HCT116 (cell line): ENCODE data around the gene HERPUD1. TPM values are rescaled to one million over a fixed set of nuclear protein-coding genes. Genes with fewer than 3 reads are reported as not detected.
A peak's percentile ranks its signal among the peaks of the same experiment; 100 is the strongest.

ENCODE experiments used
- ATAC-seq: fragments of 200-7000 bp; cut with Tn5 transposase; 2 replicates; pipeline ENCODE4 v1.9.1; 2020; ENCODE audit warnings: mild to moderate bottlenecking, moderate library complexity
- BruUV-seq: library from RNA; stranded (reverse); fragments of 400-500 nt; replicated peaks from 2 replicates; lab custom pipeline; 2021; lab: Mats Ljungman, UMichigan
- CTCF ChIA-PET: fragments of 300-600 bp; sonication (Branson Sonifier 250); formaldehyde crosslinking; loops from one replicate; lab custom pipeline; 2021; ENCODE audit warnings: antibody characterized with exemption; lab: Charles Lee
- POLR2A ChIA-PET: fragments of 300-600, 350-600 bp; sonication (Branson Sonifier 250); formaldehyde crosslinking; loops from one replicate; lab custom pipeline; 2021; ENCODE audit warnings: antibody characterized with exemption; lab: Charles Lee
- RAD21 ChIA-PET, 2 experiments: fragments of 300-600 bp; sonication (Branson Sonifier 250); formaldehyde crosslinking; loops; one replicate each; lab custom pipeline; 2023; ENCODE audit warnings: low total read pairs in 2 of 2; ENCODE audit not compliant: uncharacterized antibody in 2 of 2, unreplicated experiment in 2 of 2, low non-redundant PET in 1 of 2; lab: Charles Lee
- DNase-seq: peaks from one replicate; pipeline ENCODE4 v3.0.0-alpha.2; 2010; ENCODE audit warnings: low read depth, low spot score
- H2AFZ ChIP-seq: fragments of 200-600 bp; shearing (Covaris generic), sonication (generic); 2 replicates; pipeline ENCODE4 v1.6.1; 2017; ENCODE audit warnings: low read depth, mixed run types, mixed read lengths, antibody characterized with exemption, low read length; ENCODE audit not compliant: poor library complexity, severe bottlenecking
- H3K27ac ChIP-seq: 2 replicates; pipeline ENCODE4 v1.5.1; 2012; ENCODE audit warnings: low read depth, low read length
- H3K27me3 ChIP-seq: fragments of 200-600 bp; sonication (generic); 2 replicates; pipeline ENCODE4 v1.6.1; 2016; ENCODE audit warnings: mixed run types, low read length, mixed read lengths; ENCODE audit not compliant: insufficient read depth
- H3K36me3 ChIP-seq, 2 experiments: fragments of 200-500 bp in 1 of 2; fragments of 200-600 bp in 1 of 2; sonication (Bioruptor generic) in 1 of 2; sonication (generic) in 1 of 2; 2 replicates each; pipeline versions ENCODE4 v1.5.1 to v1.6.1; 2014 to 2016; ENCODE audit warnings: low read length in 2 of 2, inconsistent platforms in 1 of 2, mixed read lengths in 1 of 2, mixed run types in 1 of 2; ENCODE audit not compliant: insufficient read depth in 2 of 2, control insufficient read depth in 1 of 2
- H3K4me1 ChIP-seq, 2 experiments: fragments of 200-600 bp in 1 of 2; sonication (generic) in 1 of 2; 2 replicates each; pipeline versions ENCODE4 v1.5.1 to v1.6.1; 2012 to 2017; ENCODE audit warnings: low read length in 2 of 2, inconsistent platforms in 1 of 2, mild to moderate bottlenecking in 1 of 2, mixed read lengths in 1 of 2, mixed run types in 1 of 2, moderate library complexity in 1 of 2; ENCODE audit not compliant: insufficient read depth in 2 of 2, control insufficient read depth in 1 of 2
- H3K4me2 ChIP-seq: fragments of 200-600 bp; sonication (generic); 2 replicates; pipeline ENCODE4 v1.6.1; 2017; ENCODE audit warnings: mixed run types, low read length, mixed read lengths
- H3K4me3 ChIP-seq, 2 experiments: fragments of 200-600 bp in 1 of 2; sonication (generic) in 1 of 2; replicated peaks in 1 of 2; 2 replicates each; pipeline ENCODE4 v1.5.1; 2011 to 2016; ENCODE audit warnings: low read length in 2 of 2, control low read depth in 1 of 2, low read depth in 1 of 2, mild to moderate bottlenecking in 1 of 2, mixed read lengths in 1 of 2, mixed run types in 1 of 2
- H3K79me2 ChIP-seq: fragments of 200-600 bp; sonication (generic); 2 replicates; pipeline ENCODE4 v1.6.1; 2017; ENCODE audit warnings: mild to moderate bottlenecking, mixed run types, low read length, moderate library complexity, mixed read lengths; ENCODE audit not compliant: insufficient read depth
- H3K9ac ChIP-seq: fragments of 200-600 bp; sonication (generic); 2 replicates; pipeline ENCODE4 v1.6.1; 2016; ENCODE audit warnings: low read length, mixed read lengths
- H3K9me2 ChIP-seq: fragments of 200-600 bp; sonication (generic), shearing (Covaris generic); 2 replicates; pipeline ENCODE4 v1.6.1; 2017; ENCODE audit warnings: mixed run types, mild to moderate bottlenecking, moderate library complexity; ENCODE audit not compliant: insufficient read depth
- H3K9me3 ChIP-seq, 2 experiments: fragments of 200-500 bp in 1 of 2; fragments of 200-600 bp in 1 of 2; sonication (Bioruptor generic) in 1 of 2; sonication (generic) in 1 of 2; 2 replicates each; pipeline ENCODE4 v1.6.1; 2014 to 2017; ENCODE audit warnings: low read length in 2 of 2, mixed read lengths in 2 of 2, inconsistent platforms in 1 of 2, low read depth in 1 of 2, mild to moderate bottlenecking in 1 of 2, mixed run types in 1 of 2, moderate library complexity in 1 of 2; ENCODE audit not compliant: control insufficient read depth in 1 of 2, insufficient read depth in 1 of 2
- H4K20me1 ChIP-seq: fragments of 200-600 bp; sonication (generic), shearing (Covaris generic); 2 replicates; pipeline ENCODE4 v1.6.1; 2017; ENCODE audit warnings: mixed run types, mild to moderate bottlenecking, moderate library complexity; ENCODE audit not compliant: insufficient read depth
- ATF3 ChIP-seq: IDR thresholded peaks from 2 replicates; pipeline ENCODE4 v1.6.1; 2012
- CBX3 ChIP-seq: IDR thresholded peaks from 2 replicates; pipeline ENCODE4 v1.6.1; 2012; ENCODE audit warnings: low read depth
- CEBPB ChIP-seq: IDR thresholded peaks from 2 replicates; pipeline ENCODE4 v1.6.1; 2012; ENCODE audit warnings: low read depth
- CTCF ChIP-seq, 3 experiments: fragments of 200-600 bp in 1 of 3; sonication (generic) in 1 of 3; IDR thresholded peaks in 2 of 3; conservative IDR thresholded peaks in 1 of 3; 2 replicates each; pipeline ENCODE4 v1.5.1; 2012 to 2017; ENCODE audit warnings: low read depth in 2 of 3, low read length in 2 of 3, antibody characterized with exemption in 1 of 3, borderline replicate concordance in 1 of 3, control low read depth in 1 of 3, mild to moderate bottlenecking in 1 of 3, mixed read lengths in 1 of 3, mixed run types in 1 of 3, moderate library complexity in 1 of 3; ENCODE audit not compliant: insufficient read depth in 1 of 3
- EGR1 ChIP-seq: IDR thresholded peaks from 2 replicates; pipeline ENCODE4 v1.6.1; 2012; ENCODE audit warnings: low read depth
- ELF1 ChIP-seq: IDR thresholded peaks from 2 replicates; pipeline ENCODE4 v1.6.1; 2012; ENCODE audit warnings: low read depth, borderline replicate concordance
- EZH2phosphoT487 ChIP-seq: fragments of 200-600 bp; IDR thresholded peaks from 2 replicates; pipeline ENCODE4 v1.6.1; 2018; ENCODE audit warnings: antibody characterized with exemption, borderline replicate concordance
- JUND ChIP-seq: IDR thresholded peaks from 2 replicates; pipeline ENCODE4 v1.6.1; 2012
- MAX ChIP-seq: IDR thresholded peaks from 2 replicates; pipeline ENCODE4 v1.6.1; 2012
- POLR2A ChIP-seq: IDR thresholded peaks from 2 replicates; pipeline ENCODE4 v1.7.0; 2011; ENCODE audit warnings: borderline replicate concordance; ENCODE audit not compliant: insufficient read depth, insufficient read length; ENCODE audit errors: extremely low read depth
- RAD21 ChIP-seq: IDR thresholded peaks from 2 replicates; pipeline ENCODE4 v1.6.1; 2012; ENCODE audit warnings: low read depth, mild to moderate bottlenecking
- SP1 ChIP-seq: IDR thresholded peaks from 2 replicates; pipeline ENCODE4 v1.6.1; 2012; ENCODE audit warnings: low read depth
- SRF ChIP-seq: IDR thresholded peaks from 2 replicates; pipeline ENCODE4 v1.6.1; 2012; ENCODE audit warnings: low read depth
- TCF7L2 ChIP-seq: IDR thresholded peaks from 2 replicates; pipeline ENCODE4 v1.7.0; 2011; ENCODE audit warnings: borderline replicate concordance, inconsistent platforms; ENCODE audit not compliant: insufficient read depth, insufficient read length; ENCODE audit errors: extremely low read depth
- YY1 ChIP-seq: IDR thresholded peaks from 2 replicates; pipeline ENCODE4 v1.6.1; 2011; ENCODE audit warnings: low read length, low read depth, moderate library complexity, mild to moderate bottlenecking; ENCODE audit not compliant: insufficient replicate concordance; ENCODE audit errors: extremely low read depth
- ZFX ChIP-seq: fragments of 450-650 bp; IDR thresholded peaks from 2 replicates; pipeline ENCODE4 v1.6.1; 2017
- ZNF274 ChIP-seq: fragments of 200-500 bp; sonication (Bioruptor generic); IDR thresholded peaks from 2 replicates; pipeline ENCODE4 v1.6.1; 2014; ENCODE audit warnings: mild to moderate bottlenecking, low read depth, low read length, inconsistent platforms
- intact Hi-C: fragments of 100-400 bp; cut with micrococcal nuclease; formaldehyde crosslinking; loops from 2 replicates; pipeline ENCODE4 v1.10.0; 2022
- total RNA-seq: library from RNA; stranded (reverse); gene quantifications from one replicate; pipeline ENCODE4 v1.2.1, GENCODE V29; 2021; ENCODE audit not compliant: unreplicated experiment

HERPUD1 gene
- total RNA-seq, 1 experiment from 2014 or later, result 113 TPM

GRCh38 chr16:56965149-56966092 is 33.5 kb downstream of the HERPUD1 start:
- no peaks in the 10 kb centered on the region for H3K79me2 ChIP-seq
- intact Hi-C loops, result no loop called here
- H3K4me3 ChIP-seq, result no peak overlapping the region
- H3K9me2 ChIP-seq, result no peaks in the 10 kb centered on the region
- peak overlapping the region; percentile 63 for H3K4me2 ChIP-seq
- DNase-seq (no peak), ATAC-seq (no peak)
- BruUV-seq, result no TSS peak
- H3K36me3 ChIP-seq, result no peaks in the 10 kb centered on the region
- no peak overlapping the region for H3K9ac ChIP-seq
- CTCF ChIA-PET, result interaction anchor here (0.6 to 3.0 kb wide), 12 partner anchors 7 to 457 kb away, joined by 3 to 26 read pairs (median 5); partner anchors contain the start of genes CPNE2 and NLRC5
- H3K9me3 ChIP-seq, result no peaks in the 10 kb centered on the region
- RAD21 ChIA-PET, result interaction anchor here (1.7 to 2.1 kb wide), 1 partner anchor 80 kb away, joined by 8 to 11 read pairs; no protein-coding TSS in a partner anchor
- TF ChIP-seq EZH2phosphoT487 (no peak), ZFX (0 out of 2 replicates have a peak, but pooled peaks have one; percentile 22)
- peaks cover 7 to 15% of the 10 kb centered on the region in 2 experiments; a peak in 3 of 4 replicates for H3K4me1 ChIP-seq
- no peaks in the 10 kb centered on the region for H3K27me3 ChIP-seq
- no peak overlapping the region for H3K27ac ChIP-seq
- no peaks in the 10 kb centered on the region for H4K20me1 ChIP-seq
- H2AFZ ChIP-seq, result peak overlapping the region; percentile 51
- POLR2A ChIA-PET, result no interaction called here

GRCh38 chr16:56966093-56966475 is 34.1 kb downstream of the HERPUD1 start:
- H3K36me3 ChIP-seq, result no peaks in the 10 kb centered on the region
- no peaks in the 10 kb centered on the region for H3K79me2 ChIP-seq
- CTCF ChIA-PET, result interaction anchor here (1.1 to 1.3 kb wide), 3 partner anchors 79 to 126 kb away, joined by 3 to 6 read pairs (median 3); partner anchors contain the start of gene CPNE2
- no peak overlapping the region for H3K4me3 ChIP-seq
- H3K4me1 ChIP-seq, result peaks cover 7 to 15% of the 10 kb centered on the region in 2 experiments; a peak in 3 of 4 replicates
- RAD21 ChIA-PET, result no interaction called here
- H3K9me3 ChIP-seq, result no peaks in the 10 kb centered on the region
- POLR2A ChIA-PET, result no interaction called here
- intact Hi-C loops, result no loop called here
- ATAC-seq, result no peak
- no peak overlapping the region for H3K9ac ChIP-seq
- H3K27ac ChIP-seq, result no peak overlapping the region
- H2AFZ ChIP-seq, result no peak overlapping the region
- H3K4me2 ChIP-seq, result no peak overlapping the region
- no peaks in the 10 kb centered on the region for H3K9me2 ChIP-seq
- no TSS peak for BruUV-seq
- no peaks in the 10 kb centered on the region for H3K27me3 ChIP-seq
- no peak for DNase-seq
- no peaks in the 10 kb centered on the region for H4K20me1 ChIP-seq
- TF ChIP-seq JUND (no peak), POLR2A (no peak), EGR1 (no peak), ZNF274 (no peak), SP1 (no peak), TCF7L2 (no peak), YY1 (no peak), ZFX (no peak), ELF1 (no peak), MAX (no peak), CBX3 (no peak), ATF3 (no peak), CTCF (IDR thresholded peaks at IDR 0.05 in 2 of 3, conservative IDR thresholded peaks at IDR 0.05 in 1 of 3; ENCODE audit: borderline replicate concordance in 1 of 3, insufficient read depth in 1 of 3, low read depth in 2 of 3, low read length in 2 of 3) (no peak), RAD21 (no peak), SRF (no peak), CEBPB (no peak)
